Activated CD8-positive, alpha-beta memory T cell treated with anti-CD3 and anti-CD28 coated beads, Interleukin-2, amount 10 ng/mL, durations not matched to agents 7 days and 5 days (primary cell): Measurements from ENCODE around the gene TBATA. TPM values are rescaled to one million over a fixed set of nuclear protein-coding genes. Genes with fewer than 3 reads are reported as not detected.
"Not testable (repeated sequence)": the region's sequence is repeated elsewhere in the genome, so short reads cannot be mapped to it uniquely, and the experiment has no call there.

ENCODE experiments used
- ATAC-seq: fragments of 150-1000 bp; cut with Tn5 transposase; one replicate; pipeline ENCODE4 v1.10.0; 2021; ENCODE audit warnings: moderate library complexity
- CTCF ChIA-PET: fragments of 350-600 bp; sonication (Branson Sonifier 250); formaldehyde crosslinking; loops from one replicate; lab custom pipeline; 2021; ENCODE audit warnings: antibody characterized with exemption; lab: Charles Lee
- DNase-seq: peaks from one replicate; pipeline ENCODE4 v3.0.0-alpha.2; 2020
- H3K27ac Mint-ChIP-seq: one replicate; pipeline ENCODE4 v1.8.0; 2021; ENCODE audit warnings: mild to moderate bottlenecking, mixed read lengths
- H3K27me3 Mint-ChIP-seq: one replicate; pipeline ENCODE4 v1.8.0; 2021; ENCODE audit warnings: mixed read lengths
- H3K36me3 Mint-ChIP-seq: one replicate; pipeline ENCODE4 v1.8.0; 2021; ENCODE audit warnings: mild to moderate bottlenecking, mixed read lengths
- H3K4me1 Mint-ChIP-seq: one replicate; pipeline ENCODE4 v1.8.0; 2021; ENCODE audit warnings: mixed read lengths
- H3K4me3 Mint-ChIP-seq: one replicate; pipeline ENCODE4 v1.8.0; 2021; ENCODE audit warnings: mild to moderate bottlenecking, moderate library complexity, mixed read lengths
- H3K9me3 Mint-ChIP-seq: one replicate; pipeline ENCODE4 v1.8.0; 2022; ENCODE audit warnings: low read depth, mixed read lengths
- total RNA-seq, 2 experiments: library from RNA; stranded (reverse); gene quantifications; one replicate each; pipeline ENCODE4 v1.2.3, GENCODE V29; 2021

Gene TBATA
- total RNA-seq, 2 experiments from 2014 or later = not detected

GRCh38 chr10:70773461-70773860, 11.7 kb downstream of the TBATA start:
- H3K27me3 Mint-ChIP-seq = no peaks in the 10 kb centered on the region
- CTCF ChIA-PET = interaction anchor here (1.1 kb wide), 1 partner anchor 14 kb away, joined by 5 read pairs; no protein-coding TSS in a partner anchor
- no peak overlapping the region for H3K27ac Mint-ChIP-seq
- no peaks in the 10 kb centered on the region for H3K4me1 Mint-ChIP-seq
- DNase-seq = no peak
- no peaks in the 10 kb centered on the region for H3K9me3 Mint-ChIP-seq
- H3K36me3 Mint-ChIP-seq = no peaks in the 10 kb centered on the region
- no peak overlapping the region for H3K4me3 Mint-ChIP-seq
- no peak for ATAC-seq

GRCh38 chr10:70772627-70773026, 12.6 kb downstream of the TBATA start:
- DNase-seq (peak; percentile 30), ATAC-seq (no peak)
- H3K27ac Mint-ChIP-seq = no peak overlapping the region
- H3K9me3 Mint-ChIP-seq = no peaks in the 10 kb centered on the region
- CTCF ChIA-PET = no interaction called here
- no peaks in the 10 kb centered on the region for H3K4me1 Mint-ChIP-seq
- no peaks in the 10 kb centered on the region for H3K36me3 Mint-ChIP-seq
- H3K27me3 Mint-ChIP-seq = peaks cover 4% of the 10 kb centered on the region
- no peak overlapping the region for H3K4me3 Mint-ChIP-seq

- Mint-ChIP-seq H3K27me3 (peaks cover 8% of the 10 kb centered on the region), H3K4me1 (no peaks in the 10 kb centered on the region), H3K9me3 (peaks cover 4% of the 10 kb centered on the region), H3K27ac (no peak overlapping the region), H3K36me3 (peaks cover 2% of the 10 kb centered on the region), H3K4me3 (no peak overlapping the region)
- DNase-seq (peak; percentile 25), ATAC-seq (no peak)
- CTCF ChIA-PET = interaction anchor here (1.4 kb wide), 1 partner anchor 13 kb away, joined by 7 read pairs; no protein-coding TSS in a partner anchor
Measured at GRCh38 chr10:70771311-70772194, 13.6 kb downstream of the TBATA start.

GRCh38 chr10:70770516-70770915, 14.7 kb downstream of the TBATA start:
- ATAC-seq, H3K4me3 Mint-ChIP-seq, DNase-seq, H3K4me1 Mint-ChIP-seq, H3K27ac Mint-ChIP-seq, H3K27me3 Mint-ChIP-seq, H3K36me3 Mint-ChIP-seq, H3K9me3 Mint-ChIP-seq: not testable (repeated sequence)
- CTCF ChIA-PET = interaction anchor here (1.4 kb wide), 1 partner anchor 12 kb away, joined by 7 read pairs; no protein-coding TSS in a partner anchor

- no peak for DNase-seq
Measured at GRCh38 chr10:70770001-70770400, 15.2 kb downstream of the TBATA start.

GRCh38 chr10:70769121-70769520, 16.1 kb downstream of the TBATA start:
- DNase-seq = no peak
- Mint-ChIP-seq H3K4me3 (no peak overlapping the region), H3K27ac (no peak overlapping the region), H3K9me3 (peaks cover 7% of the 10 kb centered on the region), H3K36me3 (peaks cover 3% of the 10 kb centered on the region), H3K4me1 (no peaks in the 10 kb centered on the region), H3K27me3 (peaks cover 10% of the 10 kb centered on the region)
- no peak for ATAC-seq
- CTCF ChIA-PET = interaction anchor here (1.9 kb wide), 1 partner anchor 10 kb away, joined by 8 read pairs; no protein-coding TSS in a partner anchor

More at GRCh38 chr10:70770001-70770400, 15.2 kb downstream of the TBATA start:
- no peak overlapping the region for H3K4me3 Mint-ChIP-seq
- peaks cover 3% of the 10 kb centered on the region for H3K36me3 Mint-ChIP-seq
- H3K9me3 Mint-ChIP-seq = peaks cover 7% of the 10 kb centered on the region
- ATAC-seq = no peak
- CTCF ChIA-PET = no interaction called here
- H3K27me3 Mint-ChIP-seq = peaks cover 10% of the 10 kb centered on the region
- H3K27ac Mint-ChIP-seq = no peak overlapping the region
- no peaks in the 10 kb centered on the region for H3K4me1 Mint-ChIP-seq

GRCh38 chr10:70768026-70768685, 17.0 kb downstream of the TBATA start:
- H3K27ac Mint-ChIP-seq, ATAC-seq, H3K4me3 Mint-ChIP-seq, H3K36me3 Mint-ChIP-seq, H3K27me3 Mint-ChIP-seq, DNase-seq, H3K9me3 Mint-ChIP-seq, H3K4me1 Mint-ChIP-seq: not testable (repeated sequence)
- CTCF ChIA-PET = interaction anchor here (0.7 to 1.9 kb wide), 2 partner anchors 9 to 373 kb away, joined by 3 to 8 read pairs; no protein-coding TSS in a partner anchor

GRCh38 chr10:70765794-70766594, 19.2 kb downstream of the TBATA start:
- H3K9me3 Mint-ChIP-seq = peaks cover 7% of the 10 kb centered on the region
- H3K4me3 Mint-ChIP-seq = no peak overlapping the region
- no peak overlapping the region for H3K27ac Mint-ChIP-seq
- peaks cover 14% of the 10 kb centered on the region for H3K27me3 Mint-ChIP-seq
- peaks cover 3% of the 10 kb centered on the region for H3K36me3 Mint-ChIP-seq
- peaks cover 1% of the 10 kb centered on the region for H3K4me1 Mint-ChIP-seq
- ATAC-seq (no peak), DNase-seq (no peak)
- CTCF ChIA-PET = no interaction called here

- Mint-ChIP-seq H3K27ac (no peak overlapping the region), H3K27me3 (peaks cover 14% of the 10 kb centered on the region), H3K4me1 (peaks cover 13% of the 10 kb centered on the region), H3K4me3 (no peak overlapping the region), H3K9me3 (peaks cover 7% of the 10 kb centered on the region), H3K36me3 (peaks cover 3% of the 10 kb centered on the region)
- DNase-seq (no peak), ATAC-seq (no peak)
- CTCF ChIA-PET = no interaction called here
Measured at GRCh38 chr10:70763567-70763966, 21.6 kb downstream of the TBATA start.

- Mint-ChIP-seq H3K4me3 (no peak overlapping the region), H3K27me3 (peaks cover 10% of the 10 kb centered on the region), H3K4me1 (peaks cover 13% of the 10 kb centered on the region), H3K36me3 (peaks cover 3% of the 10 kb centered on the region), H3K9me3 (peaks cover 7% of the 10 kb centered on the region), H3K27ac (no peak overlapping the region)
- DNase-seq (no peak), ATAC-seq (no peak)
- CTCF ChIA-PET = interaction anchor here (5.1 kb wide), 1 partner anchor 203 kb away, joined by 59 read pairs; no protein-coding TSS in a partner anchor
Measured at GRCh38 chr10:70762441-70763175, 22.6 kb downstream of the TBATA start.

- Mint-ChIP-seq H3K27ac (no peak overlapping the region), H3K27me3 (peaks cover 9% of the 10 kb centered on the region), H3K4me3 (no peak overlapping the region), H3K36me3 (peaks cover 2% of the 10 kb centered on the region), H3K9me3 (peaks cover 5% of the 10 kb centered on the region), H3K4me1 (peaks cover 13% of the 10 kb centered on the region)
- DNase-seq = no peak
- CTCF ChIA-PET = interaction anchor here (5.1 kb wide), 1 partner anchor 203 kb away, joined by 59 read pairs; no protein-coding TSS in a partner anchor
- no peak for ATAC-seq
Measured at GRCh38 chr10:70761727-70762350, 23.3 kb downstream of the TBATA start.

GRCh38 chr10:70761031-70761601, 24.1 kb downstream of the TBATA start:
- Mint-ChIP-seq H3K4me3 (no peak overlapping the region), H3K27me3 (peaks cover 4% of the 10 kb centered on the region), H3K4me1 (peaks cover 13% of the 10 kb centered on the region), H3K9me3 (peaks cover 2% of the 10 kb centered on the region), H3K36me3 (peaks cover 2% of the 10 kb centered on the region), H3K27ac (no peak overlapping the region)
- ATAC-seq = no peak
- CTCF ChIA-PET = interaction anchor here (0.9 to 8.0 kb wide), 4 partner anchors 143 to 210 kb away, joined by 3 to 86 read pairs (median 34); no protein-coding TSS in a partner anchor
- no peak for DNase-seq
